ENCODE results near the gene BCAS3. TPM values are rescaled to one million over a fixed set of nuclear protein-coding genes. Genes with fewer than 3 reads are reported as not detected.
"Not testable (repeated sequence)": the region's sequence is repeated elsewhere in the genome, so short reads cannot be mapped to it uniquely, and the experiment has no call there.

Gene BCAS3
- total RNA-seq, 1 donor from 2014 or later, result 38.1 TPM

DNA sequence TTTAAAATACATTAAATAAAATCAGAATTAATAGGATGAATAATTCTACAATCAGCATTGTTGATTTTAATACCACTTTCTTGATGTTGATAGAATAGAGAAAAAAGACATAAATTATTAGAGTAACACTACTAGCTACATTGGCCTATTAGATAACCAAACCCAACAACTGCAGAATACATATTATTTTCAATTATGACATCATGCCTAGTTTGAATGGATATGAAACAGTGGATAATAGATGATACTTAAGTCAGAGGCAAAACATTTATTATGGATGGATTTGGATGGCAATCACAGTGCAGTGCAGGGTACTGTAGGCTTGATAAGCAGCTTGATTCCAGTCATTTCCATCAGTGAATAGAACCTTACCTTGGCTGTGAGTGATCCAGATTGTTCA lies 293.1 kb downstream of the BCAS3 start:
- DNase-seq (ENCODE audit: low spot score), result no peak
- H3K27ac Mint-ChIP-seq (ENCODE audit: unreplicated experiment), result no peak overlapping the region
- H3K27me3 Mint-ChIP-seq (ENCODE audit: unreplicated experiment), result no peaks in the 10 kb centered on the region
- peaks cover 2% of the 10 kb centered on the region for H3K4me1 Mint-ChIP-seq (ENCODE audit: unreplicated experiment)
- TF ChIP-seq, protein P1, sequence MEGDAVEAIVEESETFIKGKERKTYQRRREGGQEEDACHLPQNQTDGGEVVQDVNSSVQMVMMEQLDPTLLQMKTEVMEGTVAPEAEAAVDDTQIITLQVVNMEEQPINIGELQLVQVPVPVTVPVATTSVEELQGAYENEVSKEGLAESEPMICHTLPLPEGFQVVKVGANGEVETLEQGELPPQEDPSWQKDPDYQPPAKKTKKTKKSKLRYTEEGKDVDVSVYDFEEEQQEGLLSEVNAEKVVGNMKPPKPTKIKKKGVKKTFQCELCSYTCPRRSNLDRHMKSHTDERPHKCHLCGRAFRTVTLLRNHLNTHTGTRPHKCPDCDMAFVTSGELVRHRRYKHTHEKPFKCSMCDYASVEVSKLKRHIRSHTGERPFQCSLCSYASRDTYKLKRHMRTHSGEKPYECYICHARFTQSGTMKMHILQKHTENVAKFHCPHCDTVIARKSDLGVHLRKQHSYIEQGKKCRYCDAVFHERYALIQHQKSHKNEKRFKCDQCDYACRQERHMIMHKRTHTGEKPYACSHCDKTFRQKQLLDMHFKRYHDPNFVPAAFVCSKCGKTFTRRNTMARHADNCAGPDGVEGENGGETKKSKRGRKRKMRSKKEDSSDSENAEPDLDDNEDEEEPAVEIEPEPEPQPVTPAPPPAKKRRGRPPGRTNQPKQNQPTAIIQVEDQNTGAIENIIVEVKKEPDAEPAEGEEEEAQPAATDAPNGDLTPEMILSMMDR (IDR thresholded peaks at IDR 0.05; ENCODE audit: unreplicated experiment), result no peak
- H3K9me3 Mint-ChIP-seq (ENCODE audit: unreplicated experiment), result no peaks in the 10 kb centered on the region
- peaks cover 8% of the 10 kb centered on the region for H3K36me3 Mint-ChIP-seq (ENCODE audit: low read depth, unreplicated experiment)
- no peak overlapping the region for H3K4me3 Mint-ChIP-seq (ENCODE audit: unreplicated experiment)

DNA sequence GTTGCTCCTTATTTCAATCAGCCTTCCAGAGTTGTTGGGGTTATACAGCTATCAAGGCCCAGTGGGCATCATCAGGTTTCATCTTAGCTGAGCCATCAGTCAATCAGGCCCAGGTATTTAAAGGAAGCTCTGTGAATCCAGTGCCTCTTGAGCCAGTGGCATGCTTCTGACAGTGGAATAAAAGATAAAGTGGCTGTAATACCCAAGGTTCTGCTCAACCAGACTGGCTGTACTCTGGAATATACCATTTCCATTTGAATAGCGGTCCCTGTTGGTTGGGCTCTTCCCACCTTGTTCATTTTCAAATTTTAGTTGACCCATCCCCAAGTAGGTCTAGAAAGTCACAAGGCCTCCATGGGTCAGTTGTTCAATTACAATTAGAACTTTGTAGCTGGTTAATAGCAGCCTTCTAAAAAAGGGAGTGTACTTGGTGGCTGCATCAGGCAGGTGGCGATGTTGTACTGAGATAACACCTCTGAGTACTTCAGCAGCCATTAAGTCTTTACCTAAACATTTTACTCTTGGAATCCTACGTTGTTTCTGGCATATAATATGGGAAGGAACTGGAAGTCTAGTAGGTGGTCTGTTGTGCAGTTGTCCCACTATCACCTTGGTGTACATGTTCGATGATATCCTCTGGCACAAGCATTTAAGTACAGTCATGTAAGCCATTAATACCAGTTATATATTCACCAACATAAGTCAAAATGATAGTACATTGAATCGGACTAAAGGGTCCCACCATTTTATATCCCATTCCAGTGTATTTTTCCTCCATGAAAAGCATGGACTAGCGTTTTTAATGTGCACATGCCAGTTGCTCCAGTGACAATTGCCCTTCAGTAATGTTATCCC lies 294.1 kb downstream of the BCAS3 start:
- Mint-ChIP-seq H3K36me3 (ENCODE audit: low read depth, unreplicated experiment) (peaks cover 8% of the 10 kb centered on the region), H3K9me3 (ENCODE audit: unreplicated experiment) (no peaks in the 10 kb centered on the region), H3K27ac (ENCODE audit: unreplicated experiment) (no peak overlapping the region), H3K27me3 (ENCODE audit: unreplicated experiment) (no peaks in the 10 kb centered on the region), H3K4me3 (ENCODE audit: unreplicated experiment) (no peak overlapping the region), H3K4me1 (ENCODE audit: unreplicated experiment) (peaks cover 2% of the 10 kb centered on the region)
- TF ChIP-seq, protein P1 (IDR thresholded peaks at IDR 0.05; ENCODE audit: unreplicated experiment), result peak; percentile 57
- DNase-seq (ENCODE audit: low spot score), result peak; percentile 46

DNA sequence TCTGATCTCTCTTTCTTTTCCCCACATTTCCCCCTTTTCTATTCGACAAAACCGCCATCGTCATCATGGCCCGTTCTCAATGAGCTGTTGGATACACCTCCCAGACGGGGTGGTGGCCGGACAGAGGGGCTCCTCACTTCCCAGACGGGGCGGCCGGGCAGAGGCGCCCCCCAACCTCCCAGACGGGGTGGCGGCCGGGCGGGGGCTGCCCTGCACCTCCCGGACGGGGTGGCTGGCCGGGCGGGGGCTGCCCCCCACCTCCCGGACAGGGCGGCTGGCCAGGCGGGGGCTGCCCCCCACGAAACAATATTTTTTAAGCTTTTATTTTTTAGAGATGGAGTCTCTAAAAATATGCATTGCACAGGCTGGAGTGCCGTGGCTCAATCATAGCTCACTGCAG lies 299.2 kb downstream of the BCAS3 start:
- H3K4me1 Mint-ChIP-seq (ENCODE audit: unreplicated experiment); H3K27ac Mint-ChIP-seq (ENCODE audit: unreplicated experiment); H3K9me3 Mint-ChIP-seq (ENCODE audit: unreplicated experiment); H3K4me3 Mint-ChIP-seq (ENCODE audit: unreplicated experiment); H3K27me3 Mint-ChIP-seq (ENCODE audit: unreplicated experiment); DNase-seq (ENCODE audit: low spot score); H3K36me3 Mint-ChIP-seq (ENCODE audit: low read depth, unreplicated experiment): not testable (repeated sequence)

DNA sequence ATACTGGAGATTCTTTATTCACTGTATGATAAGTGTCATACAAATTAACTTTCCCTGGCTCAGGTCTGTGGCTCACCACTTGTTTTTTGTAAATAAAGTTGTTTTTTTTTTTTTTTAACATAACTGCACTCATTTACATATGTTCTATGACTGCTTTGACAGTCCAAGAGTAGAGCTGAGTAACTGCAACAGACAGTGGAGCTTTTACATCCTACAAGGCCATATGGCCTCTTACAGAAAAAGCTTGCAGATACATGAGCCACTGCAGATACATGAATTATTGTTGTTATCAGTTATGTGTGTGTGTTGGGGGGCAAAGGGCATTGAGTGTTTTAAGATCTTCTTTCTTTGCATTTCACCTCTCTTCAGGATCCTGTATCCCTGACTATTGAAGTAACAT lies 311.7 kb downstream of the BCAS3 start:
- Mint-ChIP-seq H3K36me3 (ENCODE audit: low read depth, unreplicated experiment) (no peaks in the 10 kb centered on the region), H3K27me3 (ENCODE audit: unreplicated experiment) (no peaks in the 10 kb centered on the region), H3K4me1 (ENCODE audit: unreplicated experiment) (no peaks in the 10 kb centered on the region), H3K4me3 (ENCODE audit: unreplicated experiment) (no peak overlapping the region), H3K9me3 (ENCODE audit: unreplicated experiment) (no peaks in the 10 kb centered on the region), H3K27ac (ENCODE audit: unreplicated experiment) (no peak overlapping the region)
- TF ChIP-seq, protein P1 (IDR thresholded peaks at IDR 0.05; ENCODE audit: unreplicated experiment), result no peak
- no peak for DNase-seq (ENCODE audit: low spot score)

DNA sequence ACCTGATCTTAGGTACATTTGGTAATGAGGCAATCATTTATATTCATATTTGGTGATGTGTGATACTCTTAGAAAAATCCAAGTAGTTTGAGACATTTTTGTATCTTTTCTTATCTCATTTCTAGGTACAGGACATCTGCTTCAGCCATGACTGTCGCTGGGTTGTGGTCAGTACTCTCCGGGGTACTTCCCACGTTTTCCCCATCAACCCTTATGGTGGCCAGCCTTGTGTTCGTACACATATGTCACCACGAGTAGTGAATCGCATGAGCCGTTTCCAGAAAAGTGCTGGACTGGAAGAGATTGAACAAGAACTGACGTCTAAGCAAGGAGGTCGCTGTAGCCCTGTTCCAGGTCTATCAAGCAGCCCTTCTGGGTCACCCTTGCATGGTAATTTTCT lies 312.2 kb downstream of the BCAS3 start:
- H3K27ac Mint-ChIP-seq (ENCODE audit: unreplicated experiment), result no peak overlapping the region
- H3K4me3 Mint-ChIP-seq (ENCODE audit: unreplicated experiment), result no peak overlapping the region
- DNase-seq (ENCODE audit: low spot score), result no peak
- no peaks in the 10 kb centered on the region for H3K4me1 Mint-ChIP-seq (ENCODE audit: unreplicated experiment)
- no peaks in the 10 kb centered on the region for H3K9me3 Mint-ChIP-seq (ENCODE audit: unreplicated experiment)
- TF ChIP-seq, protein P1 (IDR thresholded peaks at IDR 0.05; ENCODE audit: unreplicated experiment), result no peak
- no peaks in the 10 kb centered on the region for H3K27me3 Mint-ChIP-seq (ENCODE audit: unreplicated experiment)
- H3K36me3 Mint-ChIP-seq (ENCODE audit: low read depth, unreplicated experiment), result no peaks in the 10 kb centered on the region
